OCI-LY7 (cell line): ENCODE results near the gene CERS6. TPM values are rescaled to one million over a fixed set of nuclear protein-coding genes. Genes with fewer than 3 reads are reported as not detected.

Source experiments
- BruUV-seq: library from RNA; stranded (reverse); fragments of 400-500 nt; replicated peaks from 2 replicates; lab custom pipeline; 2021; lab: Mats Ljungman, UMichigan
- CTCF ChIA-PET: fragments of 300-600 bp; sonication (Branson Sonifier 250); formaldehyde crosslinking; loops from one replicate; lab custom pipeline; 2022; ENCODE audit warnings: antibody characterized with exemption; ENCODE audit not compliant: unreplicated experiment; lab: Charles Lee
- POLR2A ChIA-PET: fragments of 300-600 bp; sonication (Branson Sonifier 250); formaldehyde crosslinking; loops from one replicate; lab custom pipeline; 2022; ENCODE audit warnings: antibody characterized with exemption; lab: Charles Lee
- DNase-seq: peaks from one replicate; pipeline ENCODE4 v3.0.0-alpha.2; 2015; ENCODE audit warnings: low spot score
- H2AFZ ChIP-seq: fragments of 200-600 bp; sonication (generic), shearing (Covaris generic); 2 replicates; pipeline ENCODE4 v1.6.1; 2014; ENCODE audit warnings: mild to moderate bottlenecking, antibody characterized with exemption, low read length, moderate library complexity
- H3K27ac ChIP-seq: fragments of 200-600 bp; sonication (generic); 2 replicates; pipeline ENCODE4 v1.5.1; 2014; ENCODE audit warnings: mixed run types, low read depth, mild to moderate bottlenecking, moderate library complexity, low read length, inconsistent platforms; ENCODE audit not compliant: poor library complexity, severe bottlenecking
- H3K36me3 ChIP-seq: fragments of 200-600 bp; sonication (generic); 2 replicates; pipeline ENCODE4 v1.6.1; 2014; ENCODE audit warnings: mild to moderate bottlenecking, antibody characterized with exemption, low read length, moderate library complexity, mixed read lengths; ENCODE audit not compliant: insufficient read depth
- H3K4me1 ChIP-seq: fragments of 200-600 bp; sonication (generic); 2 replicates; pipeline ENCODE4 v1.5.1; 2014; ENCODE audit warnings: mild to moderate bottlenecking, low read length; ENCODE audit not compliant: insufficient read depth, poor library complexity, severe bottlenecking
- H3K4me2 ChIP-seq: fragments of 200-600 bp; sonication (generic); 2 replicates; pipeline ENCODE4 v1.6.1; 2014; ENCODE audit warnings: mild to moderate bottlenecking, low read length
- H3K4me3 ChIP-seq: fragments of 200-600 bp; sonication (generic); 2 replicates; pipeline ENCODE4 v1.5.1; 2014; ENCODE audit warnings: mild to moderate bottlenecking, low read depth, low read length; ENCODE audit not compliant: poor library complexity, severe bottlenecking
- H3K79me2 ChIP-seq: fragments of 200-600 bp; sonication (generic); 2 replicates; pipeline ENCODE4 v1.6.1; 2016; ENCODE audit warnings: low read depth, mild to moderate bottlenecking, low read length, moderate library complexity, mixed read lengths; ENCODE audit not compliant: insufficient read depth
- H3K9me2 ChIP-seq: fragments of 200-600 bp; sonication (generic); 2 replicates; pipeline ENCODE4 v1.6.1; 2016; ENCODE audit warnings: mild to moderate bottlenecking, low read length, mixed read lengths; ENCODE audit not compliant: insufficient read depth
- H3K9me3 ChIP-seq: fragments of 200-600 bp; sonication (generic); 2 replicates; pipeline ENCODE4 v1.6.1; 2014; ENCODE audit warnings: mild to moderate bottlenecking, mixed run types, low read length, mixed read lengths
- H4K20me1 ChIP-seq: fragments of 200-600 bp; sonication (generic); 2 replicates; pipeline ENCODE4 v1.6.1; 2014; ENCODE audit warnings: mild to moderate bottlenecking, antibody characterized with exemption, low read length, moderate library complexity, mixed read lengths; ENCODE audit not compliant: insufficient read depth
- CTCF ChIP-seq: fragments of 200-600 bp; sonication (generic); conservative IDR thresholded peaks from 2 replicates; pipeline ENCODE4 v1.5.1; 2014; ENCODE audit warnings: mild to moderate bottlenecking, antibody characterized with exemption, low read length, moderate library complexity, mixed read lengths
- EZH2phosphoT487 ChIP-seq: fragments of 200-600 bp; sonication (generic); IDR thresholded peaks from 2 replicates; pipeline ENCODE4 v1.6.1; 2018; ENCODE audit warnings: low read depth, borderline replicate concordance, mild to moderate bottlenecking, mixed run types, antibody characterized with exemption, low read length, moderate library complexity, mixed read lengths
- intact Hi-C: fragments of 100-400 bp; cut with micrococcal nuclease; formaldehyde crosslinking; loops from one replicate; pipeline ENCODE4 v1.10.0; 2022; ENCODE audit not compliant: unreplicated experiment
- total RNA-seq, 2 experiments: library from RNA; depleted of rRNA in 1 of 2; stranded (reverse); fragments of >200 nt in 1 of 2; shearing (Covaris generic) in 1 of 2; gene quantifications; 2 replicates each; pipeline ENCODE4 v1.2.3, GENCODE V29; 2014 to 2022

The CERS6 gene
- total RNA-seq, 2 experiments from 2014 or later: 0.04 TPM; not detected in 1

GRCh38 chr2:168538133-168538532, 82.1 kb downstream of the CERS6 start:
- ChIA-PET POLR2A (interaction anchor here (0.6 to 1.1 kb wide), 2 partner anchors 11 to 129 kb away, joined by 3 read pairs; no protein-coding TSS in a partner anchor), CTCF (no interaction called here)
- intact Hi-C loops: no loop called here
- TF ChIP-seq EZH2phosphoT487: no peak
- no peak for TF ChIP-seq CTCF
- H3K9me2 ChIP-seq: no peaks in the 10 kb centered on the region
- no TSS peak for BruUV-seq
- no peak overlapping the region for H3K4me2 ChIP-seq
- H3K9me3 ChIP-seq: no peaks in the 10 kb centered on the region
- H3K27ac ChIP-seq: no peak overlapping the region
- H3K79me2 ChIP-seq: no peaks in the 10 kb centered on the region
- no peaks in the 10 kb centered on the region for H4K20me1 ChIP-seq
- no peaks in the 10 kb centered on the region for H3K4me1 ChIP-seq
- no peaks in the 10 kb centered on the region for H3K36me3 ChIP-seq
- H2AFZ ChIP-seq: no peak overlapping the region
- no peak for DNase-seq
- no peak overlapping the region for H3K4me3 ChIP-seq

DNA sequence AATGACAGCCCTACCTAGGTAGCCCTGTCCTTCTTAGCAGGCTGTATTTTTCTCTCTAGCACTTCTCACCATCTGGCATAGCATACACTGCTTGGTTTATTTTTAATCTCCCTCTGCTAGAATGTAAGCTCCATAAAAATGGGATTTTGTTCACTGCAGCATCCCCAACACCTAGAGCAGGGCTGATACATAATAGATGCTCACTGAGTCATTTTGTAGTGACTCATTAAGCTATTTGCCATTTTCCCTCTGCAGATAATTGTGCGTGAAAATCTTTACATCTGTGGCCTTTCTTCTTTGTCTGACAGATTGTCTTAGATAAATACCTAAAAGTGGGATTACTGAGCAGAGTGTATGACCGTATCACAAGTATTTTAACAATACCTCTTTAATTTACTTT, 82.5 kb downstream of the CERS6 start:
- Histone ChIP-seq H3K79me2 (no peaks in the 10 kb centered on the region), H4K20me1 (no peaks in the 10 kb centered on the region), H3K4me1 (no peaks in the 10 kb centered on the region), H3K9me2 (no peaks in the 10 kb centered on the region), H3K4me3 (no peak overlapping the region), H2AFZ (no peak overlapping the region), H3K27ac (no peak overlapping the region), H3K9me3 (no peaks in the 10 kb centered on the region), H3K36me3 (no peaks in the 10 kb centered on the region), H3K4me2 (no peak overlapping the region)
- no peak for DNase-seq
- no peak for TF ChIP-seq CTCF
- POLR2A ChIA-PET: no interaction called here
- BruUV-seq: no TSS peak
- CTCF ChIA-PET: no interaction called here
- intact Hi-C loops: no loop called here

- Histone ChIP-seq H4K20me1 (no peaks in the 10 kb centered on the region), H3K4me3 (no peak overlapping the region), H3K9me2 (no peaks in the 10 kb centered on the region), H3K27ac (no peak overlapping the region), H2AFZ (no peak overlapping the region), H3K4me2 (no peak overlapping the region), H3K36me3 (no peaks in the 10 kb centered on the region), H3K9me3 (no peaks in the 10 kb centered on the region), H3K4me1 (no peaks in the 10 kb centered on the region), H3K79me2 (no peaks in the 10 kb centered on the region)
- BruUV-seq: no TSS peak
- POLR2A ChIA-PET: no interaction called here
- no peak for DNase-seq
- intact Hi-C loops: no loop called here
- CTCF ChIA-PET: no interaction called here
- TF ChIP-seq EZH2phosphoT487 (no peak), CTCF (no peak)
Measured at GRCh38 chr2:168539945-168540344, 83.9 kb downstream of the CERS6 start.
